Measurements from ENCODE around the gene ZFP1.
"Not testable (repeated sequence)": the region's sequence is repeated elsewhere in the genome, so short reads cannot be mapped to it uniquely, and the experiment has no call there.

ZFP1 gene

DNA sequence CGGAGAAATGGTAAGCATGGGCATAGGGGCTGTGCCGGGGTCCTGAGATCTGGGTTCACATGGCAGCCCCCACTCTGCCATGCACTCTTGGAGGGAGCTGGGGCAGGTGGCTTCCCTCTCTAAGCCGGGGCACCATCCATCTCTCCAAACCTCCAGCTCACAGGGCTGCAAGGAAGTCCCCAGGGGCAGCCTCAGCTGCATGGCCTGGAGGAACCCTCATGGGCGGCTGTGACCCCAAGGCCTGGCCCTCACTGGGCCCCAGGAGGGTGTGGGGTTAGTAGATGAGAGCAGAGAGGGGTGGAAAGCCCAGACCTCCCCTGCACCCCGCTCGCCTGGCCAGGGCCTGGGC is 56.1 kb downstream of the ZFP1 start:
- Mint-ChIP-seq H3K36me3 (ENCODE audit: insufficient read depth) (no peaks in the 10 kb centered on the region), H3K27ac (ENCODE audit: low read depth) (no peak overlapping the region), H3K4me3 (no peak overlapping the region), H3K27me3 (peaks cover 20% of the 10 kb centered on the region), H3K4me1 (peaks cover 10% of the 10 kb centered on the region), H3K9me3 (no peaks in the 10 kb centered on the region)
- ATAC-seq (replicated peaks; ENCODE audit: extremely low read depth, poor library complexity, severe bottlenecking) (no peak), DNase-seq (ENCODE audit: low spot score in 2 of 2) (no peak)

DNA sequence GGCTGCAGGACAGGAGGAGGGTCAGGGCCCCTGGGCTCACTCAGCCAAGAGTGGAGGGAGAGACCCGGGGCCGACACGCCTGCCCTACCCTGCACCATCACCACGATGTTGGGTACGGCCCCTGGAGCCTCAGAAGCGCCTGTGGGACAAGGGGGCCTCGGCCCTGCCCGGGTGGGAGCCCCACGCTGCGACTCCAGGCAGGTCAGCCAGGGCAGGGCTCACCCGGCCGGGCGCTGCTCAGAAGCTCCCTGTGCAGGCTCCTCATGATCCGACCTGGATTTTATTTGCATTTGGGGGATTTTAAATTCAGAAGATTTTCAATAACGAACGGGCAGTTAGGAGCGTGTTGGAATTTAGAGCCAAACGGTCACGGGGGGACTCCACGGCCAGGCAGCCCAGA is 56.6 kb downstream of the ZFP1 start:
- H3K9me3 Mint-ChIP-seq; H3K36me3 Mint-ChIP-seq (ENCODE audit: insufficient read depth); H3K4me3 Mint-ChIP-seq; H3K27ac Mint-ChIP-seq (ENCODE audit: low read depth); ATAC-seq (replicated peaks; ENCODE audit: extremely low read depth, poor library complexity, severe bottlenecking); DNase-seq (ENCODE audit: low spot score in 2 of 2): not testable (repeated sequence)
- Mint-ChIP-seq H3K4me1 (peaks cover 10% of the 10 kb centered on the region), H3K27me3 (peaks cover 16% of the 10 kb centered on the region)

DNA sequence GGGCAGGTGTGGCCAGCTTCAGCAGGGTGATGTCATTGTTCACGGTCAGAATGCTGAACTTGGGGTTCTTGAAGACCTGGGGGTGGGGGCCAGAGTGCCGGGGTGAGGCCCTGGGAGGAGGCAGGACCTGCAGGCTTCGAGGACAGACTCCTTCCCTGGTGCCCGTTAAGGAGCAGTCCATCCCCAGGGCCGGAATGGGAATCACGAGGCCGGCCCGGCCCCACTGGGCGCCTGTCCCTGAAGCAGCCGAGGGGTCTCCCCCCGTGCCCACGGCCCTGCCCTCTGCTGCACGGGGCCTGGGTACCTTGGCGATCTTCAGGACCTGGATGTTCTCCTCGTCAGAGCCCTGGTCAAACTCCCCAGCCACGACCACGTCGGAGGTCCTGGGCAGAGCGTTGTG is 57.1 kb downstream of the ZFP1 start:
- H3K27ac Mint-ChIP-seq (ENCODE audit: low read depth); ATAC-seq (replicated peaks; ENCODE audit: extremely low read depth, poor library complexity, severe bottlenecking); H3K4me1 Mint-ChIP-seq; H3K4me3 Mint-ChIP-seq; H3K36me3 Mint-ChIP-seq (ENCODE audit: insufficient read depth); H3K9me3 Mint-ChIP-seq; DNase-seq (ENCODE audit: low spot score in 2 of 2): not testable (repeated sequence)
- peaks cover 11% of the 10 kb centered on the region for H3K27me3 Mint-ChIP-seq

DNA sequence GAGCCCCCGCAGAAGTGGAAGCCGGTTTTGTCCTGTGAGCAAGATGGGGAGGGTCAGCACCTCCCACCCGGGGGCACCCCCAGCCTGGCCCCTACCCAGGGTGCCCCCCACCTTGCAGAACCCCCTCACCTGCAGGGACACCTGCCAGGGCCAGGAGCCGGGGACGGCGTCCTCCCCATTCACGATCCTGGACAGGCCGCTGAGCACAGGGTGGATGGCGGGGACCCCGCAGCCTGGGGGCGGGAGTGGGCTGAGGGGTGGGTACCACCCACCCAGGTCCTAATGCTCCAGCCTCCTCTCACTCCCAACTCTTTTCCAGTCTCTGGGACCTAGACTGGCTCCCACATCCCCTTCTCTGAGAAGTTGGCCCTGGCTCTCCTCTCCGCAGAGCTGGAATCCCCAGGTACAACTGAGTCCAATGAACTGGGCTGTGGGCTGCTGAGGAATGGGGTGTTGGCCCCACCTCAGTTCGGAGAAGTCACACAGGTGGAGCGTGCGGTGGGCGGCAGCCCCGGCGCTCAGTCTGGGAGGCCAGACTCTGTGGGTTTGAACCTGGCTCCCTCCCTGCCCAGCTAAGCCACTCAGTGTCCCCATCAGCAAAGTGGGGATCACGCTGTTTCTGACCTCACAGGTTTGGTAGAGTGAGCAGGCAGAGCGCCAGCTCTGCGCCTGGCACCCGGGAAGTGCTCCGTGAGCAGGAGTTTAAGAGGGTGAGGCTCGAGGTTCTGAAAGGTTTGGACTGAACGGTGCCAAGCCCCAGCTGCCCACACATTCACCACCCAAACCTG is 57.8 kb downstream of the ZFP1 start:
- H3K4me1 Mint-ChIP-seq; ATAC-seq (replicated peaks; ENCODE audit: extremely low read depth, poor library complexity, severe bottlenecking); H3K36me3 Mint-ChIP-seq (ENCODE audit: insufficient read depth); H3K9me3 Mint-ChIP-seq; H3K27me3 Mint-ChIP-seq; H3K27ac Mint-ChIP-seq (ENCODE audit: low read depth); DNase-seq (ENCODE audit: low spot score in 2 of 2); H3K4me3 Mint-ChIP-seq: not testable (repeated sequence)

DNA sequence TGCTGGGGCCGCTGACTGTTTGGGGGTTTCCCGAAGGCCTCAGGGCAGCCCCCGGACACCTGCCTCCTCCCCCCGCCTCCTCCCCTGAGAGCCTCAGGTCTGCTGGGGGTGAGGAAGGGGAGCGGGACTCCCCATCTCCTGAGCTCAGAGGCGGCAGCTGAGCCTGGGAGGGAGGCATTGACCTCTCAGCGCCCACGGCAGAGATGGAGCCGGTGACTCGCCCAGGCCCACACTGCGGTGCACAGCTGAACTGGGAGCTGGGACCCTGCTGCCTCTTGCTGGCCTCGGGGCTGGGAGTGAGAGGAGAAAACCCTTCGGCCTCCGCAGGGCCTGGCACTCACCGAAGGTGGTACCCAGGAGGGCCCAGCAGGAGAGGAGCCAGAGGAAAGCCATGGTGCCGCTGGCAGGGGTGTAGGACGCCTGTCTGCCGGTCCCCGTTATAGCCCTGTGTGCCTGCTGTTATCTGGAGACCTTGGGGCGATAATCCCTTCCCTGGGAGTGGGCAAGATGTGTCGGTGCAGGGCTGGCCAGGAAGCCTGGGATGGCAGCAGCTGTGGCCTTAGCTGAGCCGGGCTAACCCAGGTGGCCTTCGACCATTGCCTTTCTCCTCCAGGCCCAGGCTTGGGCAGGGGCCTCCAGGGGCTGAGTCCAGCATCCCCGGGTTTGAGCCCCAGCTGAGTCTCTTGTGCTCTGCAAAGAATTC is 58.6 kb downstream of the ZFP1 start, which contains the start of gene CTRB2:
TSS of gene CTRB2 (minus strand) at position 413 of the 703 bp plus-strand sequence. CDS start at position 393, 20 bp downstream.
- no peak for ATAC-seq (replicated peaks; ENCODE audit: extremely low read depth, poor library complexity, severe bottlenecking)
- H3K4me1 Mint-ChIP-seq, result no peaks in the 10 kb centered on the region
- no peaks in the 10 kb centered on the region for H3K9me3 Mint-ChIP-seq
- H3K27me3 Mint-ChIP-seq, result no peaks in the 10 kb centered on the region
- H3K4me3 Mint-ChIP-seq, result no peak within 1 kb of the TSS
- H3K27ac Mint-ChIP-seq (ENCODE audit: low read depth), result no peak within 1 kb of the TSS
- no peaks in the 10 kb centered on the region for H3K36me3 Mint-ChIP-seq (ENCODE audit: insufficient read depth)
- DNase-seq (ENCODE audit: low spot score in 2 of 2), result no peak

DNA sequence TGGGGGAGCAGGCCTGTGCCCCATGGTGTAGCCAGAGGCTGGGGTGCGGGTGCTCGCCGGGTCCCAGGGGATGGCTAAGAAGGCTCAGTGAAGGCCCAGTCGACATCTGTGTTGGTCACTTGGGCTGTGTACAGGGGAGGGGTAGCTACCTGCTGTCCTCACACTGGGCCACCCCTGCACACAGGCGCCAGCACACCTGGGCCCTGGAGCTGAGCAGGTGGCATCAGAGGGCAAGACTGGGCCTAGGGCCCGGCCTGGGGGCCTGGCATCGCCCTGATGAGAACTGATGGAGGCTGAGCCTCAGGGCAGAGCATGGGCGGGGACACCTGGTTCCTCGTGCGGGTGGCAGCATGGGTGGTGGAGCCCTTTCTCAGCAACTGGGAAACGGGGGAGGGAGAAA is 59.5 kb downstream of the ZFP1 start:
- Mint-ChIP-seq H3K27ac (ENCODE audit: low read depth) (no peak overlapping the region), H3K27me3 (no peaks in the 10 kb centered on the region), H3K4me3 (no peak overlapping the region), H3K36me3 (ENCODE audit: insufficient read depth) (no peaks in the 10 kb centered on the region), H3K4me1 (no peaks in the 10 kb centered on the region), H3K9me3 (no peaks in the 10 kb centered on the region)
- DNase-seq (ENCODE audit: low spot score in 2 of 2), result no peak
- no peak for ATAC-seq (replicated peaks; ENCODE audit: extremely low read depth, poor library complexity, severe bottlenecking)

DNA sequence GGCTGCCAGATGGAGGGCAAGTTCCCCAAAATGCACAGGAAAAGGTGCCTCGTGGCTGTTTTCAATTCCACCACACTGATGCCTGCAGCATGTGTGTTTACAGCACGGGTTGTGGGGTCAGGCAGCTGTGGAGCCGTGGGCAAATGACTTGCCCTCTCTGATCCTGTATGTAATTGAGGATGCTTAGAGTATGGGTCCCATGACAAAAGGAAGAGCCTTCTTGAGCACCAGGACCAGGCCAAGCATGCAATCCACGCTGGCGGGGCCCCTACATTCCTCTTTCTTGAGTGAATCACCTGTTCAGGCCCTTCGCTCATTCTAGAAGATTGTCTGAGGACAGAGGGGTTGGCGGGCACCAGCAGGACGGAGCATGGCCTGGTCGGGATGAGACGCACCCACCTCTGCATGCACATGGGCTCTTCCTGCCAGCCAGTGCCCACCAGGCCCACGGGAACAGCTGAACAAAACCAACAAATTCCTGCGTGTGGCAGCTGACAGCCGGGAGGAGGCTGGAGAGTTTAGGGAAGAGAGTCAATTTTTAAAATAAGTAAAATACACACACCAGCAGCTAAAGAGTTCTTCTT is 60.0 kb downstream of the ZFP1 start:
- no peak overlapping the region for H3K4me3 Mint-ChIP-seq
- H3K4me1 Mint-ChIP-seq, result no peaks in the 10 kb centered on the region
- ATAC-seq (replicated peaks; ENCODE audit: extremely low read depth, poor library complexity, severe bottlenecking) (no peak), DNase-seq (ENCODE audit: low spot score in 2 of 2) (no peak)
- no peaks in the 10 kb centered on the region for H3K36me3 Mint-ChIP-seq (ENCODE audit: insufficient read depth)
- no peaks in the 10 kb centered on the region for H3K9me3 Mint-ChIP-seq
- no peaks in the 10 kb centered on the region for H3K27me3 Mint-ChIP-seq
- H3K27ac Mint-ChIP-seq (ENCODE audit: low read depth), result no peak overlapping the region

DNA sequence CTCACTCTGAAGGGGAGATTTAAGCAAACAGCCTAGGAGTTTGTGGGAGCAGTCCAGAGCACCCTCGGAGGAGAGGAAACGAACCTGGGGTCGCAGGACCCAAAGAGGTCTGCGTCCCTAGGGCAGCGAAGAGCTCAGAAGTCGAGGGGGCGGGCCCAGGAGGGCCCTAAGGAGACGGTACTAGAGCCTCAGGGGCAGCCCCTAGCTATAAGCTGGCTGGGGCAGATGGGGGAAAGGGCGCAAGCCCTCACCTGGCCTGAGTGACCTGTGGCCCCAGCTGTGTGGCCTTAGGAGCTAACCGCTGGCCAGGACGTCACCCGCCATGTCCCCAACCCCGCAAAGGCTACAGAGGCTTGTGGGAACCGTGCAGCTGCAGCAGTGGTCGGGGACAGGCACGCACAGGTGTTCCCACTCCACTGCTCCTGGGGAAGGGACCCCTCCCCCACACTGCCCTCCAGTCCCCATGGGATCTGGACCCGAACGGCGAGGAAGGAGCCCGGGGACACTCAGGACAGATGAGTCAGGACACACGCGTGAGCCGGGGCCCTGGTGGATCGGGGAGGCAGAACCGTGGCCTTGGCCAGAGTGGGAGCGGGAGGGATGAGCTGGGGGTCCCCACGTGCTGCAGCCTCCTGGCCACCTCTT is 60.7 kb downstream of the ZFP1 start:
- Mint-ChIP-seq H3K27me3 (no peaks in the 10 kb centered on the region), H3K4me3 (no peak overlapping the region), H3K27ac (ENCODE audit: low read depth) (no peak overlapping the region), H3K4me1 (no peaks in the 10 kb centered on the region), H3K36me3 (ENCODE audit: insufficient read depth) (no peaks in the 10 kb centered on the region), H3K9me3 (no peaks in the 10 kb centered on the region)
- ATAC-seq (replicated peaks; ENCODE audit: extremely low read depth, poor library complexity, severe bottlenecking) (no peak), DNase-seq (ENCODE audit: low spot score in 2 of 2) (no peak)

DNA sequence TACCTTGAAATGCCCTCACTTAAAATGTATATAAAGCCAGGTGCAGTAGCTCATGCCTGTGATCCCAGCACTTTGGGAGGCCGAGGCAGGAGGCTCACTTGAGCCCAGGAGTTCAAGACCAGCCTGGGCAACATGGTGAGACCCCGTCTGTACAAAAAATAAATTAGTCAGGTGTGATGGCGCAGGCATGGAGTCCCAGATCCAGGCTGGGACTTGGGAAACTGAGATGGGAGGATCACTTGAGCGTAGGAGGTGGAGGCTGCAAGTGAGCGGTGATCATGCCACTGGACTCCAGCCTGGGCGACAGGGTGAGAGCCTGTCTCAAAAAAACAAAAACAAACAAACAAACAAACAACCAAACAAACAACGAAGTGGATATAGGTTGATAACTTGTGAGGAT is 61.2 kb downstream of the ZFP1 start:
- not testable (repeated sequence) for ATAC-seq (replicated peaks; ENCODE audit: extremely low read depth, poor library complexity, severe bottlenecking); H3K9me3 Mint-ChIP-seq; H3K4me1 Mint-ChIP-seq; H3K27ac Mint-ChIP-seq (ENCODE audit: low read depth); H3K36me3 Mint-ChIP-seq (ENCODE audit: insufficient read depth); H3K4me3 Mint-ChIP-seq; H3K27me3 Mint-ChIP-seq; DNase-seq (ENCODE audit: low spot score in 2 of 2)

DNA sequence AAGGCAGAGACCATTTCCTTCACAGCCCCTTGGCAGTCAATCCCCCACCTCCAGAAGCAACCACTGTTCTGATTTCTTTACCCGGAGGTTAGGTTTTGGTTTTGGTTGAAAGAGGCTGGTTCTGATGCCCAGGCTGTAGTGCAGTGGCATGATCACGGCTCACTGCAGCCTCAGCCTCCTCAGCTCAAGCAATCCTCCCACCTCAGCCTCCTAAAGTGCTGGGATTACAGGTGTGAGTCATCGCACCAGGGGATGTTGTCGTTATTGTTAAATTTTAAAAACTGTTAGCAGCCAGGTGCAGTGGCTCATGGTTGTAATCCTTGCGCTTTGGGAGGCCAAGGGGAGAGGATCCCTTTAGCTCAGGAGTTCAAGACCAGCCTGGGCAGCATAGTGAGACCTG is 61.6 kb downstream of the ZFP1 start:
- Mint-ChIP-seq H3K27ac (ENCODE audit: low read depth) (no peak overlapping the region), H3K4me3 (no peak overlapping the region), H3K36me3 (ENCODE audit: insufficient read depth) (no peaks in the 10 kb centered on the region), H3K27me3 (no peaks in the 10 kb centered on the region), H3K9me3 (no peaks in the 10 kb centered on the region), H3K4me1 (no peaks in the 10 kb centered on the region)
- DNase-seq (ENCODE audit: low spot score in 2 of 2) (no peak), ATAC-seq (replicated peaks; ENCODE audit: extremely low read depth, poor library complexity, severe bottlenecking) (no peak)

DNA sequence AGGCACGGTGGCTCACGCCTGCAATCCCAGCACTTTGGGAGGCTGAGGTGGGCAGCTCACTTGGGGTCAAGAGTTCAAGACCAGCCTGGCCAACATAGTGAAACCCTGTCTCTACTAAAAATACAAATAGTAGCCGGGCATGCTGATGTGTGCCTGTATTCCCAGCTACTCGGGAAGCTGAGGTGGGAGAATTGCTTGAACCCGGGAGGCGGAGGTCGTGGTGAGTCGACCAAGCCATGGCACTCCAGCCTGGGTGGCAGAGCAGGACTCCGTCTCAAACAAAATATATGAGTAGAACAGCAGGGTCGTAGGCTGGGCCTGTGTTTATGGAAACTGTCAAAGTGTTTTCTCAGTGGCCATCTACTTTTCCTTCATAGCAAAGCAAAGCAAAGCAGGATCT is 63.0 kb downstream of the ZFP1 start:
- H3K9me3 Mint-ChIP-seq; H3K4me1 Mint-ChIP-seq; DNase-seq (ENCODE audit: low spot score in 2 of 2); H3K36me3 Mint-ChIP-seq (ENCODE audit: insufficient read depth); H3K4me3 Mint-ChIP-seq; ATAC-seq (replicated peaks; ENCODE audit: extremely low read depth, poor library complexity, severe bottlenecking); H3K27ac Mint-ChIP-seq (ENCODE audit: low read depth); H3K27me3 Mint-ChIP-seq: not testable (repeated sequence)

DNA sequence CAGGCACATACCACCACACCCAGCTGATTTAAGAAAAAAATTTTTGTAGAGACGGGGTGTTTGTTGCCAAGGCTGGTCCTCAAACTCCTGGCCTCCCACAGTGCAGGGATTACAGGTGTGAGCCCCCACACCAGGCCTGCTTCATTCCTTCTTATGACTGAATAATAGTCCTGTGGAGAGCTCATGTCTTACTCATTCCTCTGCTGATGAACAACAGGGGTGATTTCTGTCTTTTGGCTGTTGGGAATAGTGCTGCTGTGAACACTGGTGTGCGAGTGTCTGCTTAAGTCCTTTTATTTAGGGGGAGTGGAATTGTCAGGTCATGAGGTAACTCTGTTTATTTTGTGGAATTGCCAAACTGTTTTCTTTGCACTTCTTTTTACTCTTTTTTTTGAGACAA is 67.8 kb downstream of the ZFP1 start:
- Mint-ChIP-seq H3K27me3 (no peaks in the 10 kb centered on the region), H3K4me1 (peaks cover 9% of the 10 kb centered on the region), H3K27ac (ENCODE audit: low read depth) (no peak overlapping the region), H3K4me3 (no peak overlapping the region), H3K36me3 (ENCODE audit: insufficient read depth) (peaks cover 4% of the 10 kb centered on the region), H3K9me3 (no peaks in the 10 kb centered on the region)
- ATAC-seq (replicated peaks; ENCODE audit: extremely low read depth, poor library complexity, severe bottlenecking) (no peak), DNase-seq (ENCODE audit: low spot score in 2 of 2) (no peak)

All from central memory CD8-positive, alpha-beta T cell (primary cell).